ENCODE results near the gene KLHL35.

The KLHL35 gene

DNA sequence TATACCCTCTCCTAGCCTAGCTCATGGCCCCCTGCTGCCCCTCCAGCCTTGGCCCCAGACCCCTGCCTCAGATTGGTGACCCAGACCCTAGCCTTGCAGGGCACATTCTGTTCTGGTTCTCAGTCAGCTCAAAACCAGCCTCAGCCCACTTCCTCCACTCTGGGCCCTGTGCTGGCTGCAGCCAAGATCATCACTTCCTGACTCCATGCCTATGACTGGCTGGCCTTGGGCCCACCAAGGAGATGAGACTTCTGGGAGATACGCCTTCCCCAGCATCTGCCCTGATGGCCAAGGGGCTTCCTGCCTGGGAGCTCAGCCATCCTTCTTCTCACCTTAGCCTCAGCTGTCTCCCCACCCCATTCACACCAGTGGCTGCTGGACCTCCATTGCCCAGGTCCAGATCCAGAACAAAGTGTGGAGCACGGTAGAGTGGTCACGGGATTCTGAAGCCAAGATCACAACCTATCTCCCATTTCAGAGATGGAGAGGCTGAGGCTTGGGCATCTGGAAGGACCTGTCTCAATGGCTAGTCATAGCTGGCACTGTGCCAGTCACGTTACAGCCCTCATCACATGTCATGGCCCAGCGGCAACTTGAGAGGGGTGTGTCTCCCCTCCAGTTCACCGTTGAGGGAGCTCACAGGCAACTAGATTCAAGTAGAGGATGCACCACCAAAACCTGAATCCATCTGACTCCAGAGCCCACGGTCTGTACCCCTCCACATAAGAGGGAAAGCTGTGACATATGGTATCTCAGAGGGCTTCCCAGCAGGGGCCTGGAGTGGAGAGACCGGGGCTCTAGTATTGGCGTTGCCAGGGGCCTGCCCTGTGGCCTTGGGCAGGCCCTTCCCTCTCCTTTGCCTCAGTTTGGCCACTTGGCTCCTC, 43.0 kb upstream of the KLHL35 start:
- Histone ChIP-seq H3K27ac (ENCODE audit: low read length) (no peak overlapping the region), H3K36me3 (ENCODE audit: control insufficient read depth, insufficient read depth, low read length) (no peaks in the 10 kb centered on the region), H3K9me3 (ENCODE audit: control insufficient read depth, insufficient read depth, low read length) (no peaks in the 10 kb centered on the region), H3K4me1 (ENCODE audit: control insufficient read depth, insufficient read depth, low read length) (peaks cover 3% of the 10 kb centered on the region), H3K4me3 (ENCODE audit: low read length) (no peak overlapping the region), H3K27me3 (ENCODE audit: control insufficient read depth, insufficient read depth, low read length) (no peaks in the 10 kb centered on the region)
- no CpG with 5 or more reads among the region's 9 CpGs for WGBS (ENCODE audit: insufficient coverage, insufficient read length)
- no peak for DNase-seq (ENCODE audit: low read depth, low spot score)

DNA sequence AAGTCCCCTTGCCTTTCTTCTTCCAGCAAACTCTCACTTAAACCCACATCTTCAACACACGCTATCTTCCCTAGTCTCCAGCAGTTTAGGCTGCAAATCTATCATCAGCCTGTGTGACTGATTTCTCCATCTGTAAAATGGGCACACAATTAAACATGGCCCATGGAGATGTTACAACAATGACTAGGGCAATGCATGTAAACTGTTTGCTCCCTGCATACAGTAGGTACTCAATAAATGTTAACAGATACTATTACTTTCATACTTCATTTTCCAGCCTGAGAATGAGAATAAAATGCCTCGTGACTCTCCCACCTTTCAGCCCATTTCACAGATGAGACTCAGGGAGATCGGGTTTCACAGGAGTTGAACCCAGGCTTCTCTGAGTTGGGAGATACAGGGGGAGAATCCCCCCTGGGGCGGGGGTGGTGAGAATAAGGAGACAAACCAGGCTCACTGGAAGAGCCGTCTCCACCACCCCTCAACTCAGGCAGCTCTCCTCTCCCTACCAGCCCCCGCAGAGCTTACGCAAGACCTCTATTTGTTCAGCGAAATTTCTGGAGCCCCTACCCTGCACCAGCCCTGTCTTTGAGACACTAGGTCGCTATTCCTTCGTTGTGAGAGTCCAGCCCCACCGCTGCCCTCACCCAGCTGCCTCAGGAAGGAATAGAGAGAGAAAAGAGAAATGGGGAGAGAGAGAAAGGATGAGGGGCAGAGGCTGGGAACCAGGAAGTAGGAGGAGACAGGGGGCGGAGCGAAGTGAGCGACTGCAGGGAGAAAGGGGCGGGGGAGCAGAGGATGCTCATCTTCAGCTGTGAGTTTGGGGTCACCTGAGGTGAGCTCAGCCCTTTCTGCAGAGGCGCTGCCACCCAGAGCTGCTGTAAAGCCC, 42.1 kb upstream of the KLHL35 start:
- Histone ChIP-seq H3K4me1 (ENCODE audit: control insufficient read depth, insufficient read depth, low read length) (peaks cover 3% of the 10 kb centered on the region), H3K9me3 (ENCODE audit: control insufficient read depth, insufficient read depth, low read length) (no peaks in the 10 kb centered on the region), H3K36me3 (ENCODE audit: control insufficient read depth, insufficient read depth, low read length) (no peaks in the 10 kb centered on the region), H3K27me3 (ENCODE audit: control insufficient read depth, insufficient read depth, low read length) (no peaks in the 10 kb centered on the region), H3K4me3 (ENCODE audit: low read length) (no peak overlapping the region), H3K27ac (ENCODE audit: low read length) (no peak overlapping the region)
- peak; percentile 71 for DNase-seq (ENCODE audit: low read depth, low spot score)
- WGBS (ENCODE audit: insufficient coverage, insufficient read length) = 100% methylated on average over 1 of the region's 16 CpGs

DNA sequence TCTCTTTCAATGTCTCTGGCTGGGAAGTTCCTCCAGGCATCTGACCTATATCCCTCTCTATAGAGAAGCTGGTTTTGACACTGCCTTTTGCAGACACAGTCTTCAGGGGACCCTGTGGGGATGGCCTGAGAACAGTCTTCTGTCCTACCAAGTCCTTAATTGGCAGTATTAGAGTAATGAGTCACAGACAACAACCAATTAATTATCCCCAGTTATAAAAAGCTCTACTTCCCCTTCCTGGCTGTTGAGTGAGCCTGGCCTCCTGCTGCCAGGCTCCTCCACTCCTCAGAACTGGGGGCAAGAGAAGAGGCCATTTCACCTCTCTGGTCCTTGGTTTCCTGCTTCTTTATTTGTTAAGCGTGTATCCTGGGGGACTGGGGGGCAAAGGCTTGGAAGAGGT, 41.2 kb upstream of the KLHL35 start:
- no CpG with 5 or more reads among the region's 1 CpG for WGBS (ENCODE audit: insufficient coverage, insufficient read length)
- Histone ChIP-seq H3K4me1 (ENCODE audit: control insufficient read depth, insufficient read depth, low read length) (peaks cover 3% of the 10 kb centered on the region), H3K4me3 (ENCODE audit: low read length) (no peak overlapping the region), H3K9me3 (ENCODE audit: control insufficient read depth, insufficient read depth, low read length) (no peaks in the 10 kb centered on the region), H3K36me3 (ENCODE audit: control insufficient read depth, insufficient read depth, low read length) (no peaks in the 10 kb centered on the region), H3K27ac (ENCODE audit: low read length) (no peak overlapping the region), H3K27me3 (ENCODE audit: control insufficient read depth, insufficient read depth, low read length) (no peaks in the 10 kb centered on the region)
- DNase-seq (ENCODE audit: low read depth, low spot score) = no peak

DNA sequence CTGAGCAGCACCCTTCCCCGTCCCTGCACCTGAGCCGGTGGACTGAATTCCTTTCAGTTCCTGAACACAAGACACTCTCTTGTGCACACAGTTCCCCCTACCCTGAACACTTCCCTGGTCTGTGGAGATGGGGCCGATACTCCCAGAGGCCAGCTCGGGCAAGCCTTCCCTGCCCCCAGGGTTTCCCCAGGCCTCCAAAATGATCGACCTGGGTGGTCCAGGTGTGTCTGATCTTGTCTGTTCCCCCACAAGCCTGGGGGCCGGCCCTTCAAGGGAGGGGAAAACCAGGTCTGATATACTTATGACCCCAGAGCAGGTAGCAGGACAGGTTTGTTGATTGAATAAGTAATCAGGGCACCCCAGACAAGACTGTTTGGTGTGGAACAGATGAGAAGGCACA, 40.7 kb upstream of the KLHL35 start:
- Histone ChIP-seq H3K27me3 (ENCODE audit: control insufficient read depth, insufficient read depth, low read length) (no peaks in the 10 kb centered on the region), H3K4me3 (ENCODE audit: low read length) (no peak overlapping the region), H3K4me1 (ENCODE audit: control insufficient read depth, insufficient read depth, low read length) (peaks cover 3% of the 10 kb centered on the region), H3K27ac (ENCODE audit: low read length) (no peak overlapping the region), H3K36me3 (ENCODE audit: control insufficient read depth, insufficient read depth, low read length) (no peaks in the 10 kb centered on the region), H3K9me3 (ENCODE audit: control insufficient read depth, insufficient read depth, low read length) (no peaks in the 10 kb centered on the region)
- WGBS (ENCODE audit: insufficient coverage, insufficient read length) = no CpG with 5 or more reads among the region's 6 CpGs
- no peak for DNase-seq (ENCODE audit: low read depth, low spot score)

DNA sequence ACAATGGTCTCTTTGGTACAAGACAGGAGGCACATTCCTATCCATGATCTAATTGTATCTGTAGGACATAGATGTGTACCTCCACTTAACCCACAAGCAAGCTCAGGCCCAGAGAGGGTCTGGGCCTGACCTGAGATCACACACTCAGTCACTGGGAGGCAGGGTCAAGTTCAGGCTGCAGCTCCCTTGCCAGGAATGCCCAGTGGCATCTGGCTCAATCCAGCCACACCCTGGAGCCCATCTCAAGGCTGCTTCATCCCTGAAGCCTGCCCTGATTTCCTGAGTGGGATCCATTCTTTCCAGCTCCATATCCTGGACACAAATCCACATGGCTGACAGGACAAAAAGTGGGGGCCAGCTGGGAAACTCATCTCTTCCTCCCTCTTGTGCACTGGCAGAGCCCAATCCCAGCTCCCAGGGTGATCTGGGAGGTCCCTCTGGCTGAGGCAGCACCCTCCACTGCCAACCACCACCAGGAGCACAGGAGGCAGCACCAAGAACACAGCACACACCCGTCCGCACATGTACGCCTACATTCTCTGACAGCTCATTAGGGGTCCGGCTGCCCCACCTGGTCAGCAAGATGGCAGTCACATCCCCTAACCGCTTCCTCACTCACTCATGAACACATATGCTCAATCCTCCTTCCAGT, 39.2 kb upstream of the KLHL35 start:
- no peak for DNase-seq (ENCODE audit: low read depth, low spot score)
- Histone ChIP-seq H3K27ac (ENCODE audit: low read length) (no peak overlapping the region), H3K4me3 (ENCODE audit: low read length) (no peak overlapping the region), H3K36me3 (ENCODE audit: control insufficient read depth, insufficient read depth, low read length) (no peaks in the 10 kb centered on the region), H3K9me3 (ENCODE audit: control insufficient read depth, insufficient read depth, low read length) (no peaks in the 10 kb centered on the region), H3K4me1 (ENCODE audit: control insufficient read depth, insufficient read depth, low read length) (peaks cover 3% of the 10 kb centered on the region), H3K27me3 (ENCODE audit: control insufficient read depth, insufficient read depth, low read length) (no peaks in the 10 kb centered on the region)
- no CpG with 5 or more reads among the region's 5 CpGs for WGBS (ENCODE audit: insufficient coverage, insufficient read length)

DNA sequence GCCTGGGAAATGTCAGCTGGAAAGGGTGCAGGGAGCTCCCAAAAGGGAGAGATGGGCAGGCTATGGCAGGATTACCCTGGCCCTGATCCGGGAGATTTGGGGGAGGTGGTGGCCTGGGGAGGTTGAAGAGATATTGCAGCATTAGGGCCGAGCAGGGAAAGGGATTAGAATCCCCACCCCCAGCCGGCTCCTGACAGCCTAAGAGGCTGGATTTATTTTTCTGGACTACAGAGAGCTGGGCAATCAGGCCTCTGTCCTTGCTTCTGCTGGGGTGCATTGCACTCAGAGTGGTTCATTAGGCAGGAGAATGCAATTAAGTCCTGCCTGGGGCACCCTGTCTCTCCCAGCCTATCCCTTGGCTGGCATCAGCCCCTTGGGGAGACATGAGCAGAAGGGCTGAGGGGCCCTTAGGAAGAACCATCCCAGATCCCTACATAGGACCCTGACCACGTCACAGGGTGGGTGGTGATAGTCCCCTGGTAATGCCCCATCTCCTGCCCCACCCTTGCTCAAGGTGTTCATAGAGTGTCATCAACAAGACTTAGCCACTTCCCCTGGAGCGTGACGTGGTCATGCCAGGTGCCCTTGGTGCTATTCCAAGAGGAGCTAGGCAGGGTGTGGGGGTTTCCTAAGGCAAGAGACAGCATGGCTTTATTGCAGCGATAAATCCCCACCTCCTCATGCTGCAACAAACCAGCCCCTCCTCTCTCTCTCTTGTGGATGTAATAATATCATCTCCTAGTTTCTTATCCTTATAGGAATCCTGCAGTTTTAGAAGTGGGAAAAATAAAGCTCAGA, 38.4 kb upstream of the KLHL35 start:
- Histone ChIP-seq H3K27ac (ENCODE audit: low read length) (no peak overlapping the region), H3K9me3 (ENCODE audit: control insufficient read depth, insufficient read depth, low read length) (no peaks in the 10 kb centered on the region), H3K36me3 (ENCODE audit: control insufficient read depth, insufficient read depth, low read length) (no peaks in the 10 kb centered on the region), H3K4me3 (ENCODE audit: low read length) (no peak overlapping the region), H3K27me3 (ENCODE audit: control insufficient read depth, insufficient read depth, low read length) (no peaks in the 10 kb centered on the region), H3K4me1 (ENCODE audit: control insufficient read depth, insufficient read depth, low read length) (peaks cover 3% of the 10 kb centered on the region)
- no CpG with 5 or more reads among the region's 7 CpGs for WGBS (ENCODE audit: insufficient coverage, insufficient read length)
- DNase-seq (ENCODE audit: low read depth, low spot score) = no peak

DNA sequence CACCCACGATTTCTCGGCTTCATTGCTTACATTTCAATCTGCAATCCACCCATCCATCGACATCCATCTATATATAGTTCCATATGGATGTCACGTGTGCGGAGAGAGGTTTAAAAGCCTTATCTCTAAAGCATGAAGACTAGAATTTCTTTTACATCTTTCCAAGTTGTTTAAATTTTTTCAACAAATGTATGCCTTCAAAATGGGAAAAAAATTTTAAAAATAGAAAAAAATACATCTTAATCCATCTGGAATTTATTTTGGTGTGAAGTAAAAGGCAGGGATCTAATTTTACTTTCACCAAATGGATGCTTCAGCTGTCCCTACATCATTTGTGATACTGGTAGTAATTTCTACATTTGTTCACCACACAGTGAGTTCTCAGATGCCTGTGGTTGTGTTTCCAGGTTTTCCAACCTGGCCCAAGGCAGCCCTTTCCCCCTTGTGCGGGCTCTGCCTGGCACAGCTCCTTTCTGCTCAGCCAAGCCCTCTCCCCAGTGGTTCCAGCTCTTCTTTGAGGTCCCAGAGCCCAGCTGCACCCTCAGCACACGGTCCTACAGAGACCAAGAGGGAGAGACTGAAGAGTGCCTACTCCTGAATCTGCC, 37.6 kb upstream of the KLHL35 start:
- no CpG with 5 or more reads among the region's 7 CpGs for WGBS (ENCODE audit: insufficient coverage, insufficient read length)
- no peak overlapping the region for H3K4me3 ChIP-seq (ENCODE audit: low read length)
- H3K36me3 ChIP-seq (ENCODE audit: control insufficient read depth, insufficient read depth, low read length) = no peaks in the 10 kb centered on the region
- no peaks in the 10 kb centered on the region for H3K27me3 ChIP-seq (ENCODE audit: control insufficient read depth, insufficient read depth, low read length)
- no peak overlapping the region for H3K27ac ChIP-seq (ENCODE audit: low read length)
- no peak for DNase-seq (ENCODE audit: low read depth, low spot score)
- H3K4me1 ChIP-seq (ENCODE audit: control insufficient read depth, insufficient read depth, low read length) = peaks cover 6% of the 10 kb centered on the region
- no peaks in the 10 kb centered on the region for H3K9me3 ChIP-seq (ENCODE audit: control insufficient read depth, insufficient read depth, low read length)

DNA sequence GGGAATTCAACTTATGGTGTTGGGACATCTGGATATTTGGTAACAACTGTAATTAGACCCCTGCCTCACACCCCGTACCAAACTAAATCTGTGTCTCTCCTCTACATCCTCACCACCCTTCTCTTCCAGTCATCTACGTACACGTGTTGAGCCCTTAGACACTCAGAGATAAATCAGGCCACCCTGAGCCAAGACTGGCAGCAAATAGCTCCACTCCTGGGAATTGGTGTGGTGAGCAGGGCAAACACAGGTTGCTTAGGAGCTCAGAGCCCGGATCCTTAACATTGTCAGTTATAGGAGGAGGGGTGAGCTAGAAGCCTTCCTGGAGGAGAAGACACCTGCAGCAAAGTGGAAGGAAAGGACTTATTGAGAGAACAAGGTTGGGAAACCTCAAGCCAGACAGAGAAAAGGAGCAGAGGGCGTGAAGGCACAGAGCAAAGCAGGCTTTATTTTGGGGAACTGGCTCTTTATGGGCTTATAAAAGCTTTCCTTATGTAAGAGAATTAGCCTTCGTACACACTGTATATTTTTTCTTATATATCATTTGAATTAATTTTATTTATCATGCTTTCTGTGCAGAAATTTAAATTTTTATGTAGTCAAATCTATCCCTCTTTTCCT, 36.9 kb upstream of the KLHL35 start:
- no CpG with 5 or more reads among the region's 6 CpGs for WGBS (ENCODE audit: insufficient coverage, insufficient read length)
- H3K27me3 ChIP-seq (ENCODE audit: control insufficient read depth, insufficient read depth, low read length) = no peaks in the 10 kb centered on the region
- H3K9me3 ChIP-seq (ENCODE audit: control insufficient read depth, insufficient read depth, low read length) = no peaks in the 10 kb centered on the region
- H3K4me1 ChIP-seq (ENCODE audit: control insufficient read depth, insufficient read depth, low read length) = peaks cover 5% of the 10 kb centered on the region; the same call in 1 of the 2 replicates
- H3K4me3 ChIP-seq (ENCODE audit: low read length) = no peak overlapping the region
- DNase-seq (ENCODE audit: low read depth, low spot score) = no peak
- H3K36me3 ChIP-seq (ENCODE audit: control insufficient read depth, insufficient read depth, low read length) = no peaks in the 10 kb centered on the region
- no peak overlapping the region for H3K27ac ChIP-seq (ENCODE audit: low read length)

DNA sequence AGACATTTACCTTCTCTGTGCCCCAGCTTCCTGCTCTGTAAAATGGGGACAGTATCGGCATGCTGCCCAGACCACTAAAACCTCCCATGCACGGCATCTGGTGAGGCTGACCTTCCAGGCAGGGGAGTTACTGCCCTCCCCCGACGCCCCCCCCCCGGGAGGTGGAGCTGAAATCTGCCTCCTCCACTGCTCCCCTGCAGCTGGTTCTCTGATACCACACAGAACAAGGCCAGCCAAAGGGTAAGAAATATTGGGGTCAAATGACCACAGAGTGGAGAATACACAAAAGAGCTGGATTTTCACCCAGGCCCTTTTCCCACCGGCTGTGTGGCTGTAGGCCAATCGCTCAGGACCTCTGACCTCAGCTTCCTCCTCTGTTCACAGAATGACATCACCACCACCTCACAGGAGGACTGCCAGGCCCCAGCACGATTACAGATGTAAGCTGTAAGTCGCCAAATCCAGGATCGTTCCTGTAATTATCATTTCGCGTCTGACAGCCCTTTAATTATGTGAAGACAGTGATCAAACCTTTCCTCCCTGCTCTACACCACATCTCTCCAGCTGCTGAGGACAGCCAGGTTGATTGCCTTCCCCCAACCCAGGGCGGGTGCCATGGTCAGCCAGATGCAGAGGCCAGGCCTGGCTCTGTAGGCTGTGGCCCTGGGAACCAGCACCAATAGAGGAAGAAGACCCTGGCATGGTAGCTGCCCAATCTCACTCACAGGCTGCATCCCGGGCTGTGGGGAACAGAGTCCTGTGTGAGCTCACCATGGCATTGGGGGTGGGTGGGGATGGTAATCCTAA, 35.7 kb upstream of the KLHL35 start:
- WGBS (ENCODE audit: insufficient coverage, insufficient read length) = no CpG with 5 or more reads among the region's 14 CpGs

More for the DNA sequence above, 35.7 kb upstream of the KLHL35 start:
- H3K9me3 ChIP-seq (ENCODE audit: control insufficient read depth, insufficient read depth, low read length) = no peaks in the 10 kb centered on the region
- no peak overlapping the region for H3K27ac ChIP-seq (ENCODE audit: low read length)
- H3K36me3 ChIP-seq (ENCODE audit: control insufficient read depth, insufficient read depth, low read length) = no peaks in the 10 kb centered on the region
- no peak overlapping the region for H3K4me3 ChIP-seq (ENCODE audit: low read length)
- DNase-seq (ENCODE audit: low read depth, low spot score) = no peak
- peaks cover 5% of the 10 kb centered on the region; the same call in 1 of the 2 replicates for H3K4me1 ChIP-seq (ENCODE audit: control insufficient read depth, insufficient read depth, low read length)
- H3K27me3 ChIP-seq (ENCODE audit: control insufficient read depth, insufficient read depth, low read length) = no peaks in the 10 kb centered on the region
